SU-DHL-6 (cell line): Measurements from ENCODE around the gene ENDOV.

Source experiments
- EZH2phosphoT487 ChIP-seq: fragments of 200-600 bp; sonication (generic), shearing (Covaris generic); conservative IDR thresholded peaks from 2 replicates; pipeline ENCODE4 v1.6.1; 2018; ENCODE audit warnings: mild to moderate bottlenecking, antibody characterized with exemption, low read length, moderate library complexity, mixed read lengths
- TF ChIP-seq, protein P1 (sequence below): fragments of 200-600 bp; sonication (generic); IDR thresholded peaks from one replicate; pipeline ENCODE4 v1.5.1; 2017; ENCODE audit warnings: antibody characterized with exemption, mild to moderate bottlenecking, low read length, moderate library complexity; ENCODE audit not compliant: insufficient read depth, poor library complexity, severe bottlenecking

GRCh38 chr17:80380555-80381002 is 34.4 kb upstream of the ENDOV start:
- TF ChIP-seq, protein P1, sequence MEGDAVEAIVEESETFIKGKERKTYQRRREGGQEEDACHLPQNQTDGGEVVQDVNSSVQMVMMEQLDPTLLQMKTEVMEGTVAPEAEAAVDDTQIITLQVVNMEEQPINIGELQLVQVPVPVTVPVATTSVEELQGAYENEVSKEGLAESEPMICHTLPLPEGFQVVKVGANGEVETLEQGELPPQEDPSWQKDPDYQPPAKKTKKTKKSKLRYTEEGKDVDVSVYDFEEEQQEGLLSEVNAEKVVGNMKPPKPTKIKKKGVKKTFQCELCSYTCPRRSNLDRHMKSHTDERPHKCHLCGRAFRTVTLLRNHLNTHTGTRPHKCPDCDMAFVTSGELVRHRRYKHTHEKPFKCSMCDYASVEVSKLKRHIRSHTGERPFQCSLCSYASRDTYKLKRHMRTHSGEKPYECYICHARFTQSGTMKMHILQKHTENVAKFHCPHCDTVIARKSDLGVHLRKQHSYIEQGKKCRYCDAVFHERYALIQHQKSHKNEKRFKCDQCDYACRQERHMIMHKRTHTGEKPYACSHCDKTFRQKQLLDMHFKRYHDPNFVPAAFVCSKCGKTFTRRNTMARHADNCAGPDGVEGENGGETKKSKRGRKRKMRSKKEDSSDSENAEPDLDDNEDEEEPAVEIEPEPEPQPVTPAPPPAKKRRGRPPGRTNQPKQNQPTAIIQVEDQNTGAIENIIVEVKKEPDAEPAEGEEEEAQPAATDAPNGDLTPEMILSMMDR, result no peak
- no peak for TF ChIP-seq EZH2phosphoT487
